ENCODE data around the gene OPALIN.

Gene OPALIN

DNA sequence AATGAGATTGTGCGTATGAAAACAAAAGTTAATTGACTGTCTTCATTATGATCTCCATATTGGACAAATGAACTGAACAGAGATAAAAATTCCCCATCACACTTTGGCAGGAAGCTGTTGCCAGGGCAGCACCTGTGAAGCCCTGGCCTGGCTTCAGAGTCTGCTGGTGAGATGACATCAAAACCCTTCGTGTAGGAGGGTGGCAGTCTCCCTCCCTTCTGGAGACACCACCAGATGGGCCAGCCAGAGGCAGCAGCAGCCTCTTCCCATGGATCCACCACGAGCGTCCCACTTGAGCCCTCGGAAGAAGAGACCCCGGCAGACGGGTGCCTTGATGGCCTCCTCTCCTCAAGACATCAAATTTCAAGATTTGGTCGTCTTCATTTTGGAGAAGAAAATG is 54.6 kb downstream of the OPALIN start, which contains the start of gene DNTT:
Gene DNTT (plus strand): TSS at position 205 of the 400 bp plus-strand sequence. CDS start 64 bp downstream, at position 269.
- no peak within 1 kb of the TSS for H3K14ac ChIP-seq (ENCODE audit: low read length)
- no peak within 1 kb of the TSS for H2BK5ac ChIP-seq (ENCODE audit: low read length)
- H3K4me1 ChIP-seq (ENCODE audit: control insufficient read depth in 2 of 2, insufficient read depth in 1 of 2, low read depth in 1 of 2, low read length in 2 of 2), result peaks cover 4 to 8% of the 10 kb centered on the region in 2 donors
- H2BK12ac ChIP-seq (ENCODE audit: low read length), result no peak within 1 kb of the TSS
- no peak within 1 kb of the TSS for H2AFZ ChIP-seq (ENCODE audit: low read length)
- H3K27me3 ChIP-seq (ENCODE audit: control insufficient read depth in 3 of 3, insufficient read depth in 3 of 3, low read depth in 1 of 3, low read length in 3 of 3), result no peaks in the 10 kb centered on the region
- no peaks in the 10 kb centered on the region for H3K36me3 ChIP-seq (replicated peaks in 1 of 2; ENCODE audit: control insufficient read depth in 2 of 2, insufficient read depth in 2 of 2, low read length in 2 of 2)
- no peak within 1 kb of the TSS for H3K9ac ChIP-seq (ENCODE audit: low read depth, low read length, poor library complexity)
- no peak within 1 kb of the TSS for H3K4ac ChIP-seq (ENCODE audit: low read length)
- H3K4me3 ChIP-seq (ENCODE audit: low read length in 2 of 2), result no peak within 1 kb of the TSS
- H2BK15ac ChIP-seq (ENCODE audit: low read length), result no peak within 1 kb of the TSS
- no peak within 1 kb of the TSS for H3K18ac ChIP-seq (ENCODE audit: low read length)
- H3K23ac ChIP-seq (ENCODE audit: low read depth, low read length, poor library complexity), result no peak within 1 kb of the TSS
- H4K91ac ChIP-seq (ENCODE audit: low read depth, low read length, poor library complexity), result no peak within 1 kb of the TSS
- no peak within 1 kb of the TSS for H3K4me2 ChIP-seq (ENCODE audit: insufficient read depth, low read length, poor library complexity, severe bottlenecking)
- no CpG with 5 or more reads among the region's 8 CpGs for WGBS, 2 donors (ENCODE audit: extremely low coverage in 2 of 2, insufficient read length in 2 of 2, insufficient replicate concordance in 1 of 2)
- no peak for DNase-seq (ENCODE audit: low spot score)
- no peak within 1 kb of the TSS for H2BK120ac ChIP-seq (ENCODE audit: low read depth, low read length)
- no peaks in the 10 kb centered on the region for H3K9me3 ChIP-seq (replicated peaks in 1 of 2; ENCODE audit: control insufficient read depth in 2 of 2, insufficient read depth in 1 of 2, low read depth in 1 of 2, low read length in 2 of 2)
- no peak within 1 kb of the TSS for H2AK5ac ChIP-seq (ENCODE audit: low read depth, low read length)
- no peak within 1 kb of the TSS for H4K8ac ChIP-seq (ENCODE audit: low read depth, low read length)
- H3K79me1 ChIP-seq (ENCODE audit: low read depth, low read length), result no peaks in the 10 kb centered on the region
- H3K27ac ChIP-seq (replicated peaks; ENCODE audit: low read length), result no peak within 1 kb of the TSS

DNA sequence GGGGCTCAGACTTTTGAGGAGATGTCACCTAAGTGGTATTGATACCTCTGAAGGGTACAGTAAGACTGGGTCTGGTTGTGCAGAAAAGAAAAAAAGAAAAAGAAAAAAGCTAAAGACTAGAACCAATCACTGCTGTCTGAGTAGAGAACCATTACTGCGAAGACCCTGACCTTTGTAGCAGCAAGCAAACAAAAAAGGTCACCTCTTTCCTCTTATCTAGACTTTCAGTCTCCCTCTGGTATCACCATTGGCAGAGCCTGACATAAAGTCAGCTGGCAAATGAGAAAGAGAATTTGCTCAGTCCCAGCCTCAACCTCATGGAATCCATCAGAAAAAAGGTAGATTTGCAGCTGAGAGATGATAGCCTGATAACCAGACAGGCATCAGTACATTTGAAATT is 57.2 kb downstream of the OPALIN start:
- Histone ChIP-seq H3K9ac (ENCODE audit: low read depth, low read length, poor library complexity) (no peak overlapping the region), H4K8ac (ENCODE audit: low read depth, low read length) (no peak overlapping the region), H3K23ac (ENCODE audit: low read depth, low read length, poor library complexity) (no peak overlapping the region), H2BK12ac (ENCODE audit: low read length) (no peak overlapping the region), H4K91ac (ENCODE audit: low read depth, low read length, poor library complexity) (no peak overlapping the region), H3K27ac (replicated peaks; ENCODE audit: low read length) (no peak overlapping the region), H2BK5ac (ENCODE audit: low read length) (no peak overlapping the region), H3K4me3 (ENCODE audit: low read length in 2 of 2) (no peak overlapping the region), H3K79me1 (ENCODE audit: low read depth, low read length) (no peaks in the 10 kb centered on the region), H3K4ac (ENCODE audit: low read length) (no peak overlapping the region), H3K4me2 (ENCODE audit: insufficient read depth, low read length, poor library complexity, severe bottlenecking) (no peak overlapping the region), H2BK120ac (ENCODE audit: low read depth, low read length) (no peak overlapping the region), H2AFZ (ENCODE audit: low read length) (no peak overlapping the region), H3K9me3 (replicated peaks in 1 of 2; ENCODE audit: control insufficient read depth in 2 of 2, insufficient read depth in 1 of 2, low read depth in 1 of 2, low read length in 2 of 2) (no peaks in the 10 kb centered on the region), H3K4me1 (ENCODE audit: control insufficient read depth in 2 of 2, insufficient read depth in 1 of 2, low read depth in 1 of 2, low read length in 2 of 2) (peaks cover 0 to 2% of the 10 kb centered on the region in 2 donors), H2BK15ac (ENCODE audit: low read length) (no peak overlapping the region), H3K14ac (ENCODE audit: low read length) (no peak overlapping the region), H3K27me3 (ENCODE audit: control insufficient read depth in 3 of 3, insufficient read depth in 3 of 3, low read depth in 1 of 3, low read length in 3 of 3) (peaks cover 0 to 6% (median 0%) of the 10 kb centered on the region in 3 experiments), H3K36me3 (replicated peaks in 1 of 2; ENCODE audit: control insufficient read depth in 2 of 2, insufficient read depth in 2 of 2, low read length in 2 of 2) (no peaks in the 10 kb centered on the region), H3K18ac (ENCODE audit: low read length) (no peak overlapping the region), H2AK5ac (ENCODE audit: low read depth, low read length) (no peak overlapping the region)
- no peak for DNase-seq (ENCODE audit: low spot score)
- no CpG with 5 or more reads among the region's 1 CpG for WGBS, 2 donors (ENCODE audit: extremely low coverage in 2 of 2, insufficient read length in 2 of 2, insufficient replicate concordance in 1 of 2)

DNA sequence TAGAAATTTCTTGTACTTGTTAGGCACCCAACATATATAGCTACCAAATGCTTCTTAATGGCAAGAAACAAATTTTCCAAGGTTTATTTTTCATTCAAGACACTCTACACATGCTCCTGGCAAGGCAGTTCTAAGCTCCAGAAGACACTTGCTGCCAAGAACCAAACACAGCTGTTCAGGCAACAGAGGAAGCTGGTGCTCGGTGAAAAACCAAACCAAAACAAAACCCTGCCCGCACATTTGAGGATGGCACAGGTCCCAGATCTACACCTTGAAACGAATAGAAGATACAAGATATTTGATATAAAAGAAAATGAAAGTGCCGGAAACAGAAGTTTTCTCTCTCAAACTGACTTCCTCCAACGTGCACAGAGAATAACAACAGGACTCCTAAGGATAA is 59.4 kb downstream of the OPALIN start:
- no peak for DNase-seq (ENCODE audit: low spot score)
- Histone ChIP-seq H2AK5ac (ENCODE audit: low read depth, low read length) (no peak overlapping the region), H2BK15ac (ENCODE audit: low read length) (no peak overlapping the region), H3K9ac (ENCODE audit: low read depth, low read length, poor library complexity) (no peak overlapping the region), H2BK5ac (ENCODE audit: low read length) (no peak overlapping the region), H3K4me3 (ENCODE audit: low read length in 2 of 2) (no peak overlapping the region), H3K27me3 (ENCODE audit: control insufficient read depth in 3 of 3, insufficient read depth in 3 of 3, low read depth in 1 of 3, low read length in 3 of 3) (peaks cover 0 to 6% (median 0%) of the 10 kb centered on the region in 3 experiments), H2BK120ac (ENCODE audit: low read depth, low read length) (no peak overlapping the region), H3K4me2 (ENCODE audit: insufficient read depth, low read length, poor library complexity, severe bottlenecking) (no peak overlapping the region), H4K8ac (ENCODE audit: low read depth, low read length) (no peak overlapping the region), H3K23ac (ENCODE audit: low read depth, low read length, poor library complexity) (no peak overlapping the region), H3K36me3 (replicated peaks in 1 of 2; ENCODE audit: control insufficient read depth in 2 of 2, insufficient read depth in 2 of 2, low read length in 2 of 2) (no peaks in the 10 kb centered on the region), H3K9me3 (replicated peaks in 1 of 2; ENCODE audit: control insufficient read depth in 2 of 2, insufficient read depth in 1 of 2, low read depth in 1 of 2, low read length in 2 of 2) (no peaks in the 10 kb centered on the region), H2AFZ (ENCODE audit: low read length) (no peak overlapping the region), H3K4ac (ENCODE audit: low read length) (no peak overlapping the region), H3K18ac (ENCODE audit: low read length) (no peak overlapping the region), H3K4me1 (ENCODE audit: control insufficient read depth in 2 of 2, insufficient read depth in 1 of 2, low read depth in 1 of 2, low read length in 2 of 2) (peaks cover 0 to 2% of the 10 kb centered on the region in 2 donors), H4K91ac (ENCODE audit: low read depth, low read length, poor library complexity) (no peak overlapping the region), H3K27ac (replicated peaks; ENCODE audit: low read length) (no peak overlapping the region), H2BK12ac (ENCODE audit: low read length) (no peak overlapping the region), H3K14ac (ENCODE audit: low read length) (no peak overlapping the region), H3K79me1 (ENCODE audit: low read depth, low read length) (no peaks in the 10 kb centered on the region)
- no CpG with 5 or more reads among the region's 5 CpGs for WGBS, 2 donors (ENCODE audit: extremely low coverage in 2 of 2, insufficient read length in 2 of 2, insufficient replicate concordance in 1 of 2)

DNA sequence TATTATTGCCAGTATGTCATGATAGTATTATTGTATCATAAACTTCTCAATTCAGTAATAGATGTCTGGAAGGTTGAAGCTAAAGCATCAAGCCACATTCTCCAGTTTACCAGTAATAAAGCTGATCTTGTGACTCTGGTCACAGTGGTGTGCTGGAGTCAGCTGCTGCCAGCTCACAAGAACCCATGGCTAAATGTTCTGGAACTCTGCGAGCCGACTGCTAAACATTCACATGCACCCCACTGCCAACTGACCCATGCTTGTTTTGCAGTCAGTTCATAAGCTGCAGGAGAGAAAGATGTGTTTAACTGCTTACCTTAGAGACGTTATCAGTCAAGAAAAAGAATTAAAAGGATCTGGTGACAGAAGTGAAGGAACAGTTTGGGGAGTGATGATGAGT is 60.4 kb downstream of the OPALIN start:
- no peaks in the 10 kb centered on the region for H3K9me3 ChIP-seq (replicated peaks in 1 of 2; ENCODE audit: control insufficient read depth in 2 of 2, insufficient read depth in 1 of 2, low read depth in 1 of 2, low read length in 2 of 2)
- no peak overlapping the region for H3K27ac ChIP-seq (replicated peaks; ENCODE audit: low read length)
- no peak overlapping the region for H3K14ac ChIP-seq (ENCODE audit: low read length)
- no CpG with 5 or more reads among the region's 3 CpGs for WGBS, 2 donors (ENCODE audit: extremely low coverage in 2 of 2, insufficient read length in 2 of 2, insufficient replicate concordance in 1 of 2)
- no peak overlapping the region for H3K4me3 ChIP-seq (ENCODE audit: low read length in 2 of 2)
- H3K79me1 ChIP-seq (ENCODE audit: low read depth, low read length), result no peaks in the 10 kb centered on the region
- peaks cover 0 to 6% (median 0%) of the 10 kb centered on the region in 3 experiments for H3K27me3 ChIP-seq (ENCODE audit: control insufficient read depth in 3 of 3, insufficient read depth in 3 of 3, low read depth in 1 of 3, low read length in 3 of 3)
- H2BK120ac ChIP-seq (ENCODE audit: low read depth, low read length), result no peak overlapping the region
- no peak overlapping the region for H3K9ac ChIP-seq (ENCODE audit: low read depth, low read length, poor library complexity)
- H3K18ac ChIP-seq (ENCODE audit: low read length), result no peak overlapping the region
- no peak overlapping the region for H2AK5ac ChIP-seq (ENCODE audit: low read depth, low read length)
- H3K23ac ChIP-seq (ENCODE audit: low read depth, low read length, poor library complexity), result no peak overlapping the region
- H3K36me3 ChIP-seq (replicated peaks in 1 of 2; ENCODE audit: control insufficient read depth in 2 of 2, insufficient read depth in 2 of 2, low read length in 2 of 2), result no peaks in the 10 kb centered on the region
- no peak overlapping the region for H3K4me2 ChIP-seq (ENCODE audit: insufficient read depth, low read length, poor library complexity, severe bottlenecking)
- H3K4ac ChIP-seq (ENCODE audit: low read length), result no peak overlapping the region
- DNase-seq (ENCODE audit: low spot score), result no peak
- no peak overlapping the region for H4K91ac ChIP-seq (ENCODE audit: low read depth, low read length, poor library complexity)
- H2AFZ ChIP-seq (ENCODE audit: low read length), result no peak overlapping the region
- no peak overlapping the region for H2BK12ac ChIP-seq (ENCODE audit: low read length)
- no peak overlapping the region for H2BK15ac ChIP-seq (ENCODE audit: low read length)
- H4K8ac ChIP-seq (ENCODE audit: low read depth, low read length), result no peak overlapping the region
- no peak overlapping the region for H2BK5ac ChIP-seq (ENCODE audit: low read length)
- peaks cover 0 to 2% of the 10 kb centered on the region in 2 donors for H3K4me1 ChIP-seq (ENCODE audit: control insufficient read depth in 2 of 2, insufficient read depth in 1 of 2, low read depth in 1 of 2, low read length in 2 of 2)
